HG02884 (cell line): ENCODE results near the gene KIF16B.
A peak's percentile ranks its signal among the peaks of the same experiment; 100 is the strongest.

Source experiments
- ATAC-seq: cut with Tn5 transposase; IDR thresholded peaks from one replicate; pipeline ENCODE4 v1.9.1; 2021; ENCODE audit warnings: mild to moderate bottlenecking, moderate library complexity; ENCODE audit not compliant: unreplicated experiment

Gene KIF16B

GRCh38 chr20:16407251-16408067 is 165.8 kb downstream of the KIF16B start:
- no peak for ATAC-seq

- no peak for ATAC-seq
Observed at GRCh38 chr20:16405254-16405653, 168.0 kb downstream of the KIF16B start.

- ATAC-seq, result no peak
Observed at GRCh38 chr20:16404640-16405039, 168.6 kb downstream of the KIF16B start.

- no peak for ATAC-seq
Observed at GRCh38 chr20:16404171-16404570, 169.1 kb downstream of the KIF16B start.

- no peak for ATAC-seq
Observed at GRCh38 chr20:16400234-16400633, 173.0 kb downstream of the KIF16B start.

- no peak for ATAC-seq
Observed at GRCh38 chr20:16399801-16400200, 173.4 kb downstream of the KIF16B start.

GRCh38 chr20:16397086-16397485 is 176.2 kb downstream of the KIF16B start:
- no peak for ATAC-seq

- ATAC-seq, result no peak
Observed at GRCh38 chr20:16395366-16395765, 177.9 kb downstream of the KIF16B start.

GRCh38 chr20:16394784-16395183 is 178.5 kb downstream of the KIF16B start:
- no peak for ATAC-seq

GRCh38 chr20:16393836-16394235 is 179.4 kb downstream of the KIF16B start:
- no peak for ATAC-seq

GRCh38 chr20:16393297-16393696 is 180.0 kb downstream of the KIF16B start:
- ATAC-seq, result no peak

- peak; percentile 97 for ATAC-seq
Observed at GRCh38 chr20:16392346-16392745, 180.9 kb downstream of the KIF16B start.

GRCh38 chr20:16390991-16391390 is 182.3 kb downstream of the KIF16B start:
- peak; percentile 28 for ATAC-seq

GRCh38 chr20:16388731-16389130 is 184.5 kb downstream of the KIF16B start:
- ATAC-seq, result no peak

- ATAC-seq, result no peak
Observed at GRCh38 chr20:16387666-16388065, 185.6 kb downstream of the KIF16B start.

- no peak for ATAC-seq
Observed at GRCh38 chr20:16385891-16386290, 187.4 kb downstream of the KIF16B start.

- no peak for ATAC-seq
Observed at GRCh38 chr20:16385462-16385861, 187.8 kb downstream of the KIF16B start.

- no peak for ATAC-seq
Observed at GRCh38 chr20:16381444-16381843, 191.8 kb downstream of the KIF16B start.

- no peak for ATAC-seq
Observed at GRCh38 chr20:16378712-16379370, 194.4 kb downstream of the KIF16B start.

- no peak for ATAC-seq
Observed at GRCh38 chr20:16378122-16378521, 195.1 kb downstream of the KIF16B start.

GRCh38 chr20:16369441-16369840 is 203.8 kb downstream of the KIF16B start:
- ATAC-seq, result no peak

- no peak for ATAC-seq
Observed at GRCh38 chr20:16368645-16369292, 204.5 kb downstream of the KIF16B start.
